ENCODE data around the gene YY1. TPM values are rescaled to one million over a fixed set of nuclear protein-coding genes. Genes with fewer than 3 reads are reported as not detected.
"Not testable (repeated sequence)": the region's sequence is repeated elsewhere in the genome, so short reads cannot be mapped to it uniquely, and the experiment has no call there.

YY1 gene
- total and polyA plus RNA-seq, 7 donors: 23.8 to 58.4 (median 44.6) TPM

GRCh38 chr14:100307766-100308426 lies 69.0 kb downstream of the YY1 start:
- no peak for DNase-seq
- Histone ChIP-seq H3K27me3 (ENCODE audit: insufficient read depth in 3 of 3, low read length in 2 of 3) (no peaks in the 10 kb centered on the region), H3K36me3 (ENCODE audit: insufficient read depth in 1 of 2, low read depth in 1 of 2) (no peaks in the 10 kb centered on the region), H3K27ac (peak overlapping the region; percentile 82), H3K4me3 (peak overlapping the region; percentile 95), H3K9me3 (no peaks in the 10 kb centered on the region), H3K4me1 (peaks cover 26% of the 10 kb centered on the region)
- WGBS, 3 donors: 87 to 93% (median 90%) methylated on average over 5 of the region's 5 CpGs
- intact Hi-C loops (cut with DNase I): loop anchor here (5.0 kb wide), 3 partner anchors 66 to 71 kb away; partner anchors contain the start of genes WDR25 (in 1 of the 2) and YY1 (in 1 of the 2)
- TF ChIP-seq CTCF (IDR thresholded peaks at IDR 0.05): no peak
- ATAC-seq: no peak

GRCh38 chr14:100308427-100308792 lies 69.5 kb downstream of the YY1 start:
- H3K27me3 ChIP-seq (ENCODE audit: insufficient read depth in 3 of 3, low read length in 2 of 3); H3K36me3 ChIP-seq (ENCODE audit: insufficient read depth in 1 of 2, low read depth in 1 of 2); DNase-seq; H3K9me3 ChIP-seq; H3K4me3 ChIP-seq; H3K27ac ChIP-seq; ATAC-seq: not testable (repeated sequence)
- 82 to 87% (median 86%) methylated on average over 6 of the region's 6 CpGs for WGBS, 3 donors
- intact Hi-C loops (cut with DNase I): loop anchor here (5.0 kb wide), 3 partner anchors 66 to 71 kb away; partner anchors contain the start of genes WDR25 (in 1 of the 2) and YY1 (in 1 of the 2)
- H3K4me1 ChIP-seq: peaks cover 27% of the 10 kb centered on the region

- peaks cover 34% of the 10 kb centered on the region for H3K4me1 ChIP-seq
- ATAC-seq: no peak
- DNase-seq: no peak
- WGBS, 3 donors: 52 to 57% (median 53%) methylated on average over 8 of the region's 8 CpGs
- peak overlapping the region; percentile 38 for H3K27ac ChIP-seq
- H3K4me3 ChIP-seq: no peak overlapping the region
- H3K9me3 ChIP-seq: no peaks in the 10 kb centered on the region
- H3K27me3 ChIP-seq (ENCODE audit: insufficient read depth in 3 of 3, low read length in 2 of 3): no peaks in the 10 kb centered on the region
- no peak for TF ChIP-seq CTCF (IDR thresholded peaks at IDR 0.05)
- intact Hi-C loops (cut with DNase I): loop anchor here (5.0 kb wide), 3 partner anchors 67 to 72 kb away; partner anchors contain the start of genes WDR25 (in 1 of the 2) and YY1 (in 1 of the 2)
- no peaks in the 10 kb centered on the region for H3K36me3 ChIP-seq (ENCODE audit: insufficient read depth in 1 of 2, low read depth in 1 of 2)
These were observed 70.2 kb downstream of the YY1 start for GRCh38 chr14:100309028-100309737.

- peaks cover 22% of the 10 kb centered on the region for H3K4me1 ChIP-seq
- ATAC-seq; H3K4me3 ChIP-seq; H3K27me3 ChIP-seq (ENCODE audit: insufficient read depth in 3 of 3, low read length in 2 of 3); H3K36me3 ChIP-seq (ENCODE audit: insufficient read depth in 1 of 2, low read depth in 1 of 2); DNase-seq; H3K27ac ChIP-seq; H3K9me3 ChIP-seq; intact Hi-C loops (cut with DNase I): not testable (repeated sequence)
- WGBS, 3 donors: 45 to 50% (median 48%) methylated on average over 18 of the region's 18 CpGs
These were observed 73.3 kb downstream of the YY1 start for GRCh38 chr14:100312110-100312876.

- Histone ChIP-seq H3K27ac (peak overlapping the region; percentile 30), H3K4me1 (peaks cover 15% of the 10 kb centered on the region), H3K27me3 (ENCODE audit: insufficient read depth in 3 of 3, low read length in 2 of 3) (no peaks in the 10 kb centered on the region), H3K4me3 (no peak overlapping the region), H3K9me3 (no peaks in the 10 kb centered on the region), H3K36me3 (ENCODE audit: insufficient read depth in 1 of 2, low read depth in 1 of 2) (no peaks in the 10 kb centered on the region)
- TF ChIP-seq CTCF (IDR thresholded peaks at IDR 0.05): no peak
- intact Hi-C loops (cut with DNase I): no loop called here
- 48 to 59% (median 54%) methylated on average over 10 of the region's 10 CpGs for WGBS, 3 donors
- DNase-seq: no peak
- peak in 1 of 4 donors; percentile 5 for ATAC-seq
These were observed 74.0 kb downstream of the YY1 start for GRCh38 chr14:100312877-100313400.

All from psoas muscle (tissue), 8 donors.